T-helper 2 cell treated with Interferon-gamma antibody and Interleukin-4, amounts not matched to agents 100 ng/mL and 5 ng/mL, for 36 hours (primary cell): ENCODE measurements around the gene TTC28. TPM values are rescaled to one million over a fixed set of nuclear protein-coding genes. Genes with fewer than 3 reads are reported as not detected.

Experiments used
- intact Hi-C: fragments of 100-400 bp; cut with micrococcal nuclease; formaldehyde crosslinking; loops from one replicate; pipeline ENCODE4 v1.15.1; 2023
- total RNA-seq: library from RNA; stranded (reverse); gene quantifications from 2 replicates; pipeline ENCODE4 v1.2.3, GENCODE V29; 2022

The TTC28 gene
- total RNA-seq, 1 donor from 2014 or later, result 1.1 TPM

DNA sequence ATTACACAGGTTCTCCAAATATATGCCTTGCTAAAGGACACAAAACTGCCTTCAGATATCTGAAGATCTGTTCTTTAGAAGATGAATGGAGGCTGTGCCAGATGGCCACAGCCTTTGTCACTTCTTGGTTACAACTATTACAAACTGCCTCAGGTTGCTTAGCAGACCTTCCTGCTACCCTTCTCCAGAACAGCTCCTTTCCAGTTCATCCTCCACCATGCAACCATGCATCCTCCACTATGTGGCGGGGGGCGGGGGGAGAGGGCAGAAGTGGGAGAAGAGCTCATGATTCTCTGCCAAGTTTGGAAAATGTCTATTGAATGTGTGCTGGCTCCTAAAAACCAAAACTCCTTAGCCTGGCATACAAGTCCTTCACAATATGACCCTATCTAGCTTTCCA is 267.5 kb downstream of the TTC28 start:
- intact Hi-C loops, result no loop called here

GRCh38 chr22:28411125-28411524 is 268.5 kb downstream of the TTC28 start:
- intact Hi-C loops, result no loop called here

- intact Hi-C loops, result no loop called here
Observed at GRCh38 chr22:28410050-28410816, 269.4 kb downstream of the TTC28 start.

DNA sequence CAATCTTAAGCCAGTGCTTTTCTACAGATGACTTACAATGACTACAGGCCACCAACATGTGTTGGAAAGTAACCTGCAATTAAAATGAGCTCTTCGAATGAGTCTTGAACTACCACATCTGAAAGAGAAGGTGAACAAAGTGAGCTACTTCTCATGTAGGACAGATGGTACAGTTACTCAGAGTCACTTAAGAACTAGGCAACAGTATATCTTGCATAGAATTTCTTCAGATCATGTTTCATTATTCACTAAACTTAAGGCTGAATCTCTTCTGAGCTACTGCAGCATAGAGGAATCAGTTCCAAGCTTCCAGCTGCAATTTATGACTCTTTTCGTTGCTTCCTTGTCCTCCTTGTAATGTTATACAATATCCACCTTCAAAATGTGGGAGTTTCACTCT is 270.9 kb downstream of the TTC28 start:
- intact Hi-C loops, result no loop called here

DNA sequence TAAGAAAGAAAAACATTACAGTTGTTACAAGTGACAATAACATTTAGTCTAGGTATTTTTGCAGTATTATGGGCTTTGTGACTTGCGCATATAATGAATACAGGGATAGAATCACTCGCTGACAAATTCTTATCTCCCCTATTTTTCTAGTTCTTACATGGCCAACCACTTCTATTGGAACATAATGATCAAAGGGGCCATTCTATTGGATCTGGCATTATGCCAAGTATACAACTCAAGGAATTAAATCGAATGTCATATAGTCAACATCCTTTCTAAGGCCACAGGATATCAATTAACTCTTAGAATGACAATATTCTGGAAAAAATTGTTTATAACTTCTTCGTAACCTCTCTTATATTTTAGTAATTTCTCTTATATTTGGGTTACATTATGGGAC is 272.0 kb downstream of the TTC28 start:
- intact Hi-C loops, result no loop called here

DNA sequence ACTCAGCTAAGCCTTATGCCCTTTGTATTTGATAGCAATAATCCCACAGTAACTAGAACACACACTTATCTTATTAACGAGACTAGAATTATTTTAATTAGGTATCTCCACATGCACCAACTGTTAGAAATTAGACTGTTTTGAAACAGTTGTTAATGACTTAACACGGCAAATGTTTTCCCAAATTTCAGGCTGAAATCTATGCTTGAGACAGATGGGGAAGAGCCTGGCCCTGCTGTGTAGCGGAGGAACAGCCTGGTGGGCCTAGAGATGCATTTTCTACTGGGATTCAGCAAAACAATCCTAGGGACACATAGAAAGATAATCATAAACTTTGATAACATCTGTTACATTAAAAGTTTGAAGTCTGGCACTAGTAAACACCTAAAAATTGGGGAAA is 273.4 kb downstream of the TTC28 start:
- intact Hi-C loops, result no loop called here

- intact Hi-C loops, result no loop called here
Observed at GRCh38 chr22:28405588-28405987, 274.1 kb downstream of the TTC28 start.

GRCh38 chr22:28402539-28402938 is 277.1 kb downstream of the TTC28 start:
- intact Hi-C loops, result no loop called here

DNA sequence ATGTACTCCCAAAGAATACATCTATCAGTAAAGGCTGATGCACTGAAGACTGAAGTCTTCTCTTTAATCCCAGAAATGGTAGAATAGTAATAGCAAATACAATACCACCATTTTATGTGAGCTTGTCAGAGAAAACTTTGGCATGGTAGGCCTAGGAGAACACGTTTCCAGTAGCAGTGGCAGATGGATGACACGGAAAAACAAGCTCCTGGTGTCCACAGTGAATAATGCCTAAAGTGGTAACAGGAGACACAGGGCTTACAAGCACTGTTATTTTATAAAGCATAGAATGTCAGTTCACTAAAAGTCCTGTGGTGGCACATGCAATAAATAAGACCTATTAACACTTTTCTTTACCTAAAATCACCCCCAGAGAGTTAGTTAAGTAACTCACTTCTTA is 277.6 kb downstream of the TTC28 start:
- intact Hi-C loops, result no loop called here

- intact Hi-C loops, result no loop called here
Observed at GRCh38 chr22:28398981-28399380, 280.7 kb downstream of the TTC28 start.

- intact Hi-C loops, result no loop called here
Observed at GRCh38 chr22:28398355-28398754, 281.3 kb downstream of the TTC28 start.

DNA sequence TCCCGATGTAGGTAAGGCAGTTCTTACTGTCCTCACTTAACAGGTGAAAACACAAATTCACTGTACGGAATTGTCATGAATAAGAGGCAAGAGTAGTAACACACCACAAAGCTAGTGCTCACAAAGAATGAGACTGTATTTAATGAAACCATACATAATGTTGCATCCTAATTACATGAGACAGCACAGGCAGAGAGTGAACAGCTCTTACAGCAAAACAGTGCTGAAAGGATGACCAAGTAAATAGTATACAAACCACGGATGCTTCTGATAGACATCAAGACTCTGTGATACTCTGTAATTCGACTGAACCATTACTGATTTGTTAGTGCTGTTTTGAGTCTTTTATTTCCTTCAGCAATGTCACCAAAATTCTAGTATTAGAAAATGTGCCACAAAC is 282.3 kb downstream of the TTC28 start:
- intact Hi-C loops, result no loop called here

DNA sequence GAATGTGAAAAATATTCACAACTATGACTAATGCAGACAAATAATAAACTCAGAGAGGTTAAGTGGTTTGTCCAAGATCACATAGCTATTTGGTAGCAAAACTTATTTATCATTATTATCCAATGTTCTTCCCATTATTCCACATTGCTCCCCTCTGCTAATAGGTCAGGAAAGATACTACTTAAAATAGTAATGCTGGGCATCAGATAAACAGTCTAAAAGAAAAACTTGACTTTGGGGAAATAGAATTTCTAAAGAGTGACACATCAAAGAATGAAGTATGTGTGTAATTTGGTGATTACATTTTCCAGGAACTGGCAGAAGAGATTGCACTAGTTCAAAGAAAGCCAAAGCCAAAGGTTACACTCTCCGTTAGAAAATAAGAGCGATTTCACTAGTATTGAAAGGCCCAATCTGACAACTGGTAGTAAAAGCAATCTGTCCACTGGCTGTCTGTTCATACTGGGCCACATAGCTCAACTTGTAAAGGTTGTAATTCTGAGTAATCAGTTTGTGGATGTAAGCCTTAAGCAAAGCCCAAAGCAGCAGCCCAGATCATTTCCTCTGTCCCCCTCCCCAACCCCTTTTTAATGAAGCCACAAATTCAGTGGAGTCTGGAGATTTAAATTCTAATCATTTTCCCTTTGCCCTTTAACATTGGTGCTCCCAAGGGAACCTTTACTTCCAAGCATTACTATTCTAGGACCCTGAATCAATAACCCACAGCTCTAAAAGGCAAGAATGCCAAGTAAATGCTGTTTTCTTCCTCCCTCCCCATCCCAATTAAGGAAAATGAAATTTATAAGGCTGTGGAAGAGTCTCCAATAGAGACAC is 283.5 kb downstream of the TTC28 start:
- intact Hi-C loops, result no loop called here

DNA sequence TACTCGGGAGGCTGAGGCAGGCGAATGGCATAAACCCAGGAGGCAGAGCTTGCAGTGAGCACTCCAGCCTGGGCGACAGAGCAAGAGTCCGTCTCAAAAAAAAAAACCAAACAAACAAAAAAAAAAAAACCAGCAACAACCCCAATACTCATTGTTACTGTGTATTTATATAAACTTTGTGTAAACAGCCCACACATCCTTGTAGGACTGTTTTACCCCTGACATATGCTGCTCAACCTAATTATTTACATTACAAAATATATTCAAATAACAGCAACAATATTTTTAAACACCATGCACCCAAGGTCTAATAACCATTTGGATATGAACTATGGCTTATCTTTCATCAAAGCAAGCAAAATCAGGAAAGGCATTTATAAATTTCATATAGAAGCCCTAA is 284.1 kb downstream of the TTC28 start:
- intact Hi-C loops, result no loop called here

DNA sequence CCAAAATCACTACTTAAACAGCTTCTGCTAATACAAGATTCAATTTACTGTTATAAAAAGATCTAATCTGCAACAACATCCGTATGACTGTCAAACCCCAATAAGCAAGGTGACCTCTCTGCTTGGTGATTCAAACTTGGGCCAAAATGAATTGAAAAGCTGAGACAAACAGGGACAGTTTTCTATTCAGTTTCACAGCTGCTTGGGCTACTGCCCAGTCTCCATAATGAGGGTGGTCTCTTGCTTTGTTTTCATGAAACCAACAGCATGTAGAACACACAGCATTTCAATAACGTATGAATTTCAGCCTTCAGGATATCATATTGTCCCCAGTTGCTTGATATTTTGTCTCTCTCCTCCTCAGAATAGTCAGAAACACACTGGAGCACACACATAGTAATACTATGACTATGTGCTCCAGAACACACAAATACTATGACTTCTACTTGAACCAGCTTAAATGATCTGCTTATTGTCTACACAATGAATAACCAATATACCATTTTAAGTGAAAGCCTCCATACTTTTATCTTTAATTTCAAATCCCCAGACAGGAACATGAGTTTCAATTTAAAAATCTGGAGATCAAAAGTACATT is 285.0 kb downstream of the TTC28 start:
- intact Hi-C loops, result no loop called here

DNA sequence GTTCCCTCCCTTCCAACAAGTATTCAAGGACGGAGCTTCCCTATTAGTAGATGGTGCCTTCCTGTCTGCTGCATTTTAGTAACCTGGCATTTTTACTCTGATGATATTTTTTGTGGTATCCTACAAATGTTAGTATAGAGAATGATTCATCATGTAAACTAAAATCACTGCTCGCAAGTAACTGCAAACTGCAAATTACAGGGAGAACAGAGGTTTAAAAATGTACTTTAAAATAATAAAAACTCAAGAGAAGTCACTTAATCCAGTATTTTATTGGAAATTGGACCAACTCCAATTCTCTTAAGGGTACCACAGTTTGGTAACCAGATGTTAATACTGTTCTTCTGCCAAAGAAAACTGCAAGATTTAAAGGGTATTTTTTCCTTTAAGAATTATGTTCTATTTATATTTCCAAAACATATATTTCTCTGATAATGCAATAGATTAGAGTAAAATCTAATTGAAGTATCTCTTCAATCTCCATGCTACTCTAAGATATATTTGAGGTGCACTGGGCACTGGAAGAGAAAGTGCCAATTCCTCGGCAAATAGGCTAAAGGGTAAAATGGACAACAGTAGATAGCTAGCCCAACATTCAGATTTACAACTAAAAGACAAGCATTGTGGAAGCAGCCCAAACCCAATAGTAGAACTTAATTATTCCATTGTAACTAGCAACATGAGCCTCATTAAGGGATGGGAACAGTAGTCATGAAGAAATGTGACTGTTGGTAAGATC is 298.0 kb downstream of the TTC28 start:
- intact Hi-C loops, result no loop called here

DNA sequence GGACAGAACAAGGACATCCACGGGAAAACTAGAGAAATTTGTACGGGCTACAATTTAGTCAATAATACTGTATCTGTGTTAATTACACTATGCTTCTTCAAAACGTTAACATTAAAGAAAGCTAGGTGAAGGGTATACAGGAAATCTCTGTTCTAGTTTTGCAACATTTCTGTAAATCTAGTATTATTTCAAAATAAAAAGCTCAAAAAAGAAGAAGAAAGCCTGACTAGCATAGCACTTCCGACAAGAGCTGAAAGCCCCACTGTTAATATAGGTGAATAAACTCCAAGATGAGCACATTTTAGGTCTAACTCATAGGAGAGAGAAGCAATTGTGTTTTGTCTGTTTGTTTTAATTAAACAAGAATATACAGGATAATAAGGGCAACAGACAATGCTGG is 299.7 kb downstream of the TTC28 start:
- intact Hi-C loops, result loop anchor here (10.0 kb wide), 1 partner anchor 55 kb away; no protein-coding TSS in a partner anchor

DNA sequence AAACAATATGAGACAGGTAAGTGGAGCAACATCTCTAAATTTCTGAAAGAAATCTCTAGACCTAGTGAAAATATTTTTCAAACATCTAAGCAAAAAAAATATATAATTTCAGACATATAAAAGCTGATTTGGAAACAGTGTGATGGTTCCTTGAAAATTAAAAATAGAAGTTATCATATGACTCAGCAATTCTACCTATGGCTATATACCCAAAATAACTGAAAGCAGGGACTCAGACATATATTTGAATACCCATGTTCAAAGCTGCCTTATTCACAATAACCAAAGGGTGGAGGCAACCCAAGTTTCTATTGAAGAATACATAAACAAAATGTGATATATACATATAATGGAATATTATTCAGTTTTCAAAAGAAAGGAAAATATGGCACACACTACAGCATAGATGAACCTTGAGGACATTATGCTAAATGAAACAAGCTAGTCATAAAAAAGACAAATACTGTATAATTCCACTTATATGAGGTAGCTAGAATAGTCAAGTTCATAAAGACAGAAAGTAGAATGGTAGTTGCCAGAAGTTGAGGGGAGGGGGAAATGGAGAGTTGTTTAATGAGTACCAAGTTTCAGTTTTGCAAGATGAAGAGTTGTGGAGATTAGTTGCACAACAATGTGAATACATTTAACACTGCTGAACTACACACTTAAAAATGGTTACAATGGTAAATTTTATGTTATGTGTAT is 300.4 kb downstream of the TTC28 start:
- intact Hi-C loops, result loop anchor here (10.0 kb wide), 1 partner anchor 54 kb away; no protein-coding TSS in a partner anchor

DNA sequence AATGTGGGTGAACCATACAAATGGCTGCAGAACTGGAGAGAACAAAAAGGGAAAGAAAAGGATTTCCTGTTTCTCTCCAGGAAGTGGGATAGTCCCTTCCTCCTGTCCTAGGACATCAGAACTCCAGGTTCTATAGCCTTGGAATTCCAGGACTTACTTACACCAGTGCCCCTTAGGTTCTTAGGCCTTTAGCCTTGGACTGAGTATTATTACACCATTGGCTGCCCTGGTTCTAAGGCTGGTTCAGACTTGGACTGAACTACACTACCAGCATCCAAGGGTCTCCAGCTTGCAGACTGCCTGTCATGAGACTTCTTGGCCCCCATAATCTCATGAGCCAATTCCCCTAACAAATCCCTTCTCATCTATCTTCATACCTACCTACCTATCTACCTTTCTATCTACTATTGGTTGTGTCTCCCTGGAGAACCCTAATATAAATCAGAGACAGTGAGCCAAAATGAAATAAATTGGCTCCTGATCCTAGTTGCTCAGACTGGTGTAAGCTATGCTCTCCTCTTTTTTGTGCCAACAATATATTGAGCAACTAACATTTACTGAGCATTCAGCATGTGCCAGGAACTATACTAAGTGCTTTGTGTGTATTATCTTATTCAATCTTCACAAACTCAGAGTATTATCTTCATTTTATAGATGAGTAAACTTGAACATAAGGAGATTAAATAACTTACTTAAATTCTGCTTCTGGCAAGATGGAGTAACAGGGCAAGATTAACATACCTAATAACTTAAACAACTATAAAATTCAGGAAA is 303.7 kb downstream of the TTC28 start:
- intact Hi-C loops, result loop anchor here (10.0 kb wide), 1 partner anchor 51 kb away; no protein-coding TSS in a partner anchor

GRCh38 chr22:28373831-28374230 is 305.8 kb downstream of the TTC28 start:
- intact Hi-C loops, result loop anchor here (10.0 kb wide), 1 partner anchor 49 kb away; no protein-coding TSS in a partner anchor
